Gastrocnemius medialis (tissue), 4 donors: ENCODE results near the gene CAMTA1.

Source experiments
- POLR2A ChIP-seq, 2 donors: fragments of 450-650 bp; IDR thresholded peaks; one replicate each; pipeline ENCODE4 v1.6.1; 2017; ENCODE audit warnings: antibody characterized with exemption in 2 of 2, mild to moderate bottlenecking in 2 of 2, moderate library complexity in 2 of 2
- TF ChIP-seq, protein P1 (sequence below), 5 experiments: fragments of 450-650 bp in 3 of 5; fragments of 200-600 bp in 2 of 5; sonication (generic) in 2 of 5; IDR thresholded peaks in 4 of 5; conservative IDR thresholded peaks in 1 of 5; 1 replicate in 4 of 5; 2 replicates in 1 of 5; pipeline ENCODE4 v1.5.1; 2016 to 2019; ENCODE audit warnings: antibody characterized with exemption in 5 of 5, mild to moderate bottlenecking in 3 of 5, moderate library complexity in 3 of 5

DNA sequence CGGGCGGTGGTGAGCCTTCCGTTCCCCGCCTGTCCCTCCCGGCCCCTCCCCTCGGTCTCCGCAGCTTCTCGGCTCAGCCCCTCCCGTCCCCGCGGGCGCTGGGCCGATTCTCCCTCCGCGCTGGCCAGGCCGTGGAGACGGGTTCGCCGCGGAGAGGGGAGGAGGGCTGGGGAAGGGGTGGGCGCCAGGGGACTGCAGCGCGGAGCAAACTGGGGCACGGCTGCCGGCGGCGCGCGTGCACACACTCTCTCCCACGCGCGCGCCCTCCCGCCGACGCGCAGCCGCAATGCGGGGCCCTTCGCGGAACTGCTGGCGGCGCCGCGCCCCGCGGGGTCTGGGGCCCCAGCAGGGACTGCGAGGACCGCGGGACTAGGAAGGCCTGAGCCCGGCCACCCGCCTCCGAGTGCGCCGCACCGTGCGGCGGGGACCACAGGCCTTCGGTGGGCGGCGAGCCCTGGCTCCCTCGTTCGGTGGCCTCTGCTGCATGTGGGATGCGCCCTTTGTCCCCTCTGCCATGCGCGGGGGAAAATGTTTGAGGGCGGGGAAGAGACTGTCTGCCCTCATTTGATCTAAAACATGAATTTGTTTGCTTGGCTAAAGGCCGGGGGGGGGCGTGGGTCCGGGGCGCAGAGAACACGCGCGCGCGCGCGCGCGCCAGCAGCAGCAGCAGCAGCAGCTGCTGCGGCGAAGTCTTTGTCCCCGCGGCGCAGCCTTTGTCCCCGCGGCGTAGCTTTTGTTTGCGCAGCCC is 895.1 kb downstream of the CAMTA1 start:
- TF ChIP-seq, protein P1, sequence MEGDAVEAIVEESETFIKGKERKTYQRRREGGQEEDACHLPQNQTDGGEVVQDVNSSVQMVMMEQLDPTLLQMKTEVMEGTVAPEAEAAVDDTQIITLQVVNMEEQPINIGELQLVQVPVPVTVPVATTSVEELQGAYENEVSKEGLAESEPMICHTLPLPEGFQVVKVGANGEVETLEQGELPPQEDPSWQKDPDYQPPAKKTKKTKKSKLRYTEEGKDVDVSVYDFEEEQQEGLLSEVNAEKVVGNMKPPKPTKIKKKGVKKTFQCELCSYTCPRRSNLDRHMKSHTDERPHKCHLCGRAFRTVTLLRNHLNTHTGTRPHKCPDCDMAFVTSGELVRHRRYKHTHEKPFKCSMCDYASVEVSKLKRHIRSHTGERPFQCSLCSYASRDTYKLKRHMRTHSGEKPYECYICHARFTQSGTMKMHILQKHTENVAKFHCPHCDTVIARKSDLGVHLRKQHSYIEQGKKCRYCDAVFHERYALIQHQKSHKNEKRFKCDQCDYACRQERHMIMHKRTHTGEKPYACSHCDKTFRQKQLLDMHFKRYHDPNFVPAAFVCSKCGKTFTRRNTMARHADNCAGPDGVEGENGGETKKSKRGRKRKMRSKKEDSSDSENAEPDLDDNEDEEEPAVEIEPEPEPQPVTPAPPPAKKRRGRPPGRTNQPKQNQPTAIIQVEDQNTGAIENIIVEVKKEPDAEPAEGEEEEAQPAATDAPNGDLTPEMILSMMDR (IDR thresholded peaks at IDR 0.05 in 4 of 5, conservative IDR thresholded peaks at IDR 0.05 in 1 of 5): no peak
- TF ChIP-seq POLR2A (IDR thresholded peaks at IDR 0.05): no peak
